Small intestine (tissue), 7 donors: ENCODE measurements around the gene SLC25A18. TPM values are rescaled to one million over a fixed set of nuclear protein-coding genes. Genes with fewer than 3 reads are reported as not detected.

Source experiments
- DNase-seq, 2 donors: peaks; one replicate each; pipeline versions ENCODE4 v3.0.0 to v3.0.0-alpha.2; 2013
- FAIRE-seq: peaks from 2 replicates; lab custom pipeline; 2012; peaks lifted over from hg19 to GRCh38; lab: Jason Lieb, UNC
- H3K27ac ChIP-seq, 3 donors: one replicate each; pipeline ENCODE4 v1.5.1; 2013; ENCODE audit warnings: low read length in 2 of 3, mild to moderate bottlenecking in 2 of 3, control low read depth in 1 of 3, inconsistent platforms in 1 of 3, low read depth in 1 of 3, moderate library complexity in 1 of 3
- H3K27me3 ChIP-seq, 3 donors: one replicate each; pipeline ENCODE4 v1.6.1; 2013; ENCODE audit warnings: low read length in 3 of 3, inconsistent platforms in 1 of 3; ENCODE audit not compliant: control insufficient read depth in 3 of 3, insufficient read depth in 3 of 3
- H3K36me3 ChIP-seq, 3 donors: one replicate each; pipeline ENCODE4 v1.6.1; 2013; ENCODE audit warnings: low read length in 3 of 3, inconsistent platforms in 1 of 3, low read depth in 1 of 3, mild to moderate bottlenecking in 1 of 3, moderate library complexity in 1 of 3; ENCODE audit not compliant: control insufficient read depth in 3 of 3, insufficient read depth in 2 of 3
- H3K4me1 ChIP-seq, 3 donors: one replicate each; pipeline ENCODE4 v1.6.1; 2013; ENCODE audit warnings: low read length in 2 of 3, inconsistent platforms in 1 of 3, low read depth in 1 of 3, mild to moderate bottlenecking in 1 of 3, moderate library complexity in 1 of 3; ENCODE audit not compliant: control insufficient read depth in 3 of 3, insufficient read depth in 2 of 3
- H3K4me3 ChIP-seq, 3 donors: one replicate each; pipeline ENCODE4 v1.5.1; 2013; ENCODE audit warnings: low read length in 3 of 3, control low read depth in 1 of 3, inconsistent platforms in 1 of 3, low read depth in 1 of 3, mild to moderate bottlenecking in 1 of 3, moderate library complexity in 1 of 3
- H3K9me3 ChIP-seq, 2 donors: one replicate each; pipeline ENCODE4 v1.6.1; 2013; ENCODE audit warnings: low read depth in 1 of 2, low read length in 1 of 2; ENCODE audit not compliant: control insufficient read depth in 2 of 2, insufficient read depth in 1 of 2
- WGBS, 3 donors: extraction: QIAGEN DNeasy Blood & Tissue Kit; methylation state at CpG; one replicate each; pipeline ENCODE4 v1.1.7; 2013; 5-methylcytosine and 5-hydroxymethylcytosine counted together
- polyA plus RNA-seq, 4 donors: library from polyadenylated mRNA; stranded (reverse) in 3 of 4; unstranded in 1 of 4; fragments of 200-250 nt in 3 of 4; fragments of 120-200 nt in 1 of 4; gene quantifications; one replicate each; pipeline versions ENCODE4 v1.2.1 to v1.2.3, GENCODE V29; 2013
- donor health status: healthy with polysubstance abuse.
- donor health status: control.
- donor health status: control.
- donor health status: Bipolar disorder and iron deficiency.
- donor health status: healthy.

The SLC25A18 gene
- polyA plus RNA-seq, 4 donors: 0.38 to 2.1 TPM; not detected in 2

- Histone ChIP-seq H3K4me3 (no peak overlapping the region), H3K27ac (no peak overlapping the region), H3K27me3 (no peaks in the 10 kb centered on the region), H3K9me3 (no peaks in the 10 kb centered on the region), H3K36me3 (peaks cover 7 to 15% (median 9%) of the 10 kb centered on the region in 3 donors), H3K4me1 (no peaks in the 10 kb centered on the region)
- DNase-seq (no peak), FAIRE-seq (no peak)
- WGBS, 3 donors: 88 to 94% (median 88%) methylated on average over 12 to 14 of the region's 14 CpGs
These were observed 24.3 kb downstream of the SLC25A18 start for GRCh38 chr22:17587629-17588028.

DNA sequence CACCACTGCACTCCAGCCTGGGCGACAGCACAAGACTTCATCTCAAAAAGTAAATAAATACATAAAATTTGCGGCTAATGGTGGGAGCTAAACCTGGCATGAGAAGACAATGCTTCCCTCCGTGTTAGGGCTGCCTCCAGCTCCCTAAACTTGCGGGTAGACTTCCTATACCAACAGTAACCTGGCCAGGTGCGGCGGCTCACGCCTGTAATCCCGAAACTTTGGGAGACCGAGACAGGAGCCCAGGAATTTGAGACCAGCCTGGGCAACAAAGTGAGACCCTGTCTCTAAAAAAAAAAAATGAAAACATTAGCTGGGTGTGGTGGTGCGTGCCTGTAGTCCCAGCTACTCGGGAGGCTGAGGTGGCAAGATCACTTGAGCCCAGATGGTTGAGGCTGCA lies 25.3 kb downstream of the SLC25A18 start:
- FAIRE-seq (no peak), DNase-seq (no peak)
- no peak overlapping the region for H3K27ac ChIP-seq
- no peaks in the 10 kb centered on the region for H3K4me1 ChIP-seq
- H3K9me3 ChIP-seq: no peaks in the 10 kb centered on the region
- H3K4me3 ChIP-seq: no peak overlapping the region
- 92 to 95% (median 94%) methylated on average over 11 of the region's 11 CpGs for WGBS, 3 donors
- peaks cover 7 to 21% (median 14%) of the 10 kb centered on the region in 3 donors for H3K36me3 ChIP-seq
- H3K27me3 ChIP-seq: no peaks in the 10 kb centered on the region

GRCh38 chr22:17589810-17590375 lies 26.6 kb downstream of the SLC25A18 start:
- FAIRE-seq: no peak
- no peaks in the 10 kb centered on the region for H3K4me1 ChIP-seq
- H3K4me3 ChIP-seq: no peak overlapping the region
- H3K36me3 ChIP-seq: peaks cover 7 to 29% (median 22%) of the 10 kb centered on the region in 3 donors
- no peaks in the 10 kb centered on the region for H3K9me3 ChIP-seq
- WGBS, 3 donors: 89 to 93% (median 93%) methylated on average over 10 of the region's 10 CpGs
- no peaks in the 10 kb centered on the region for H3K27me3 ChIP-seq
- no peak overlapping the region for H3K27ac ChIP-seq
- no peak for DNase-seq

DNA sequence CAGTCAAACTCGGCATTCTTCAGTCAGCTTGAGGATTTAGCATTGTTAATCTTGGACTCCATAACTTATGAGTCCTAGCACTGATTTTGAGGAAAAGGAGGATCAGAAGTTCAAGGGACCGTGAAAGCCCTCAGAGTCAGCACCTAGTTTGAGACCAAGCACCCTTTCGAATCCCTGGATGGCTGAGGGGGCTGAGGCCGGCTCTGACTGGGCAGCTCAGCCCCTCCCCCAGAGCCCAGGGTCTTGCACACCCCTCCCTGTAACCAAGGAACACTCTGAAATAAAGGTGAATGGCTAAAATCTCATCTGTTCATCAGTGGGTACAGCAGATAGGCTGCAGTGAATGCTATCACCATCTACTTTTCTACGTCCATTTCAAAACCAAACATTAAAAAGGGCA lies 27.3 kb downstream of the SLC25A18 start:
- FAIRE-seq (no peak), DNase-seq (no peak)
- H3K4me3 ChIP-seq: no peak overlapping the region
- 87 to 92% (median 91%) methylated on average over 5 of the region's 5 CpGs for WGBS, 3 donors
- no peaks in the 10 kb centered on the region for H3K4me1 ChIP-seq
- no peaks in the 10 kb centered on the region for H3K27me3 ChIP-seq
- H3K36me3 ChIP-seq: peaks cover 7 to 34% (median 22%) of the 10 kb centered on the region in 3 donors
- no peak overlapping the region for H3K27ac ChIP-seq
- no peaks in the 10 kb centered on the region for H3K9me3 ChIP-seq

- Histone ChIP-seq H3K27ac (no peak overlapping the region), H3K36me3 (peaks cover 7 to 43% (median 24%) of the 10 kb centered on the region in 3 donors), H3K4me3 (no peak overlapping the region), H3K4me1 (no peaks in the 10 kb centered on the region), H3K9me3 (no peaks in the 10 kb centered on the region), H3K27me3 (no peaks in the 10 kb centered on the region)
- no peak for DNase-seq
- WGBS, 3 donors: 88 to 89% (median 89%) methylated on average over 5 of the region's 5 CpGs
- no peak for FAIRE-seq
These were observed 28.9 kb downstream of the SLC25A18 start for GRCh38 chr22:17592201-17592600.

- no peak for DNase-seq
- H3K27ac ChIP-seq: no peak overlapping the region
- H3K9me3 ChIP-seq: no peaks in the 10 kb centered on the region
- peaks cover 14 to 64% (median 26%) of the 10 kb centered on the region in 3 donors for H3K36me3 ChIP-seq
- H3K27me3 ChIP-seq: no peaks in the 10 kb centered on the region
- no peak for FAIRE-seq
- WGBS, 3 donors: 97 to 98% (median 97%) methylated on average over 6 of the region's 6 CpGs
- no peak overlapping the region for H3K4me3 ChIP-seq
- H3K4me1 ChIP-seq: no peaks in the 10 kb centered on the region
These were observed 32.9 kb downstream of the SLC25A18 start for GRCh38 chr22:17596226-17596625.

DNA sequence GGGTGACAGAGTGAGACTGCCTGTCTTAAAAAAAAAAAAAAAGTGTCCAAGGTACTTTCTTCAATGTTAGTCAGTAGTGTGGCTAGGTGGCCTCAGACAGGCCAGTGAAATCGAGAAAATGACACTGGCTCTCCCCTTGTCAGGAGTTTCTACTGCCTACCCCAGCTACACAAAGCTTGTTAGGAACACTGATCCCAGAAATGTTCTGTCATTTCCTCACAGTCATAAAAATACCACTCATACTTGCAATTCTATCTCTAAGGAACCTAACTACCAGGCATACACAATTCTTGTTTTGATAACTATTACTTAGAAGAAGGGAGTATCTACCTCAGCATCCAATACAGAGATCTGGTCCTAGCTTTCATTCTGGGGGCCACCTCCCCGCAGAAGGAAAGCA lies 33.9 kb downstream of the SLC25A18 start:
- H3K4me1 ChIP-seq: no peaks in the 10 kb centered on the region
- peaks cover 11 to 57% (median 24%) of the 10 kb centered on the region in 3 donors for H3K36me3 ChIP-seq
- no peaks in the 10 kb centered on the region for H3K9me3 ChIP-seq
- no peak overlapping the region for H3K4me3 ChIP-seq
- WGBS, 3 donors: 92 to 98% (median 96%) methylated on average over 2 of the region's 2 CpGs
- DNase-seq: no peak
- H3K27ac ChIP-seq: no peak overlapping the region
- no peaks in the 10 kb centered on the region for H3K27me3 ChIP-seq
- FAIRE-seq: no peak

GRCh38 chr22:17598318-17598717 lies 35.0 kb downstream of the SLC25A18 start:
- WGBS, 3 donors: 98 to 99% (median 98%) methylated on average over 4 of the region's 4 CpGs
- FAIRE-seq (no peak), DNase-seq (no peak)
- Histone ChIP-seq H3K4me1 (no peaks in the 10 kb centered on the region), H3K27ac (no peak overlapping the region), H3K36me3 (peaks cover 11 to 52% (median 20%) of the 10 kb centered on the region in 3 donors), H3K4me3 (no peak overlapping the region), H3K9me3 (no peaks in the 10 kb centered on the region), H3K27me3 (no peaks in the 10 kb centered on the region)

GRCh38 chr22:17601031-17601430 lies 37.7 kb downstream of the SLC25A18 start:
- H3K27ac ChIP-seq: no peak overlapping the region
- WGBS, 3 donors: 44 to 64% (median 48%) methylated on average over 3 of the region's 3 CpGs

More at GRCh38 chr22:17601031-17601430, 37.7 kb downstream of the SLC25A18 start:
- Histone ChIP-seq H3K9me3 (no peaks in the 10 kb centered on the region), H3K4me3 (no peak overlapping the region), H3K4me1 (no peaks in the 10 kb centered on the region), H3K27me3 (no peaks in the 10 kb centered on the region), H3K36me3 (peaks cover 9 to 35% (median 11%) of the 10 kb centered on the region in 3 donors)
- DNase-seq (no peak), FAIRE-seq (no peak)
